Fibroblast of villous mesenchyme (primary cell): ENCODE data around the gene NDUFB10. TPM values are rescaled to one million over a fixed set of nuclear protein-coding genes. Genes with fewer than 3 reads are reported as not detected.

Source experiments
- DNase-seq: peaks from one replicate; pipeline ENCODE4 v3.0.0-alpha.2; 2010; ENCODE audit warnings: low read depth
- H3K4me3 ChIP-seq: 2 replicates; pipeline ENCODE4 v1.5.1; 2011; ENCODE audit warnings: low read depth, mild to moderate bottlenecking, low read length
- CTCF ChIP-seq: IDR thresholded peaks from 2 replicates; pipeline ENCODE4 v1.5.1; 2012; ENCODE audit warnings: low read depth, mild to moderate bottlenecking, low read length; ENCODE audit not compliant: insufficient read depth
- total RNA-seq: library from RNA; depleted of rRNA; stranded (reverse); fragments of >200 nt; gene quantifications from 2 replicates; pipeline ENCODE4 v1.2.3, GENCODE V29; 2012

NDUFB10 gene
- total RNA-seq, 1 donor = 87.2 TPM

GRCh38 chr16:1942810-1943726 lies 16.3 kb upstream of the NDUFB10 start, which contains the start of gene MSRB1:
Gene MSRB1, minus strand, starts transcription at chr16:1943199. Its CDS starts 43 bp downstream, at chr16:1943156.
- peak; percentile 98 for DNase-seq
- H3K4me3 ChIP-seq = peak within 1 kb of the TSS; percentile 93
- no peak for TF ChIP-seq CTCF

GRCh38 chr16:1944612-1945199 lies 14.6 kb upstream of the NDUFB10 start:
- DNase-seq = no peak
- TF ChIP-seq CTCF = no peak
- no peak overlapping the region for H3K4me3 ChIP-seq

- no peak for TF ChIP-seq CTCF
- DNase-seq = no peak
- no peak overlapping the region for H3K4me3 ChIP-seq
Measured at GRCh38 chr16:1945559-1946391, 13.6 kb upstream of the NDUFB10 start.

GRCh38 chr16:1946495-1947368 lies 12.6 kb upstream of the NDUFB10 start:
- no peak overlapping the region for H3K4me3 ChIP-seq
- DNase-seq = no peak
- TF ChIP-seq CTCF = no peak

- TF ChIP-seq CTCF = no peak
- H3K4me3 ChIP-seq = no peak overlapping the region
- no peak for DNase-seq
Measured at GRCh38 chr16:1947369-1947670, 12.0 kb upstream of the NDUFB10 start.

GRCh38 chr16:1949507-1949906 lies 9.8 kb upstream of the NDUFB10 start:
- TF ChIP-seq CTCF = no peak
- H3K4me3 ChIP-seq = no peak overlapping the region
- DNase-seq = no peak
